Heart left ventricle (tissue), 13 donors: ENCODE data around the gene KXD1.

ENCODE experiments used
- POLR2A ChIP-seq, 2 donors: fragments of 450-650 bp; IDR thresholded peaks; one replicate each; pipeline ENCODE4 v1.6.1; 2017; ENCODE audit warnings: antibody characterized with exemption in 2 of 2, mild to moderate bottlenecking in 2 of 2, moderate library complexity in 2 of 2
- TF ChIP-seq, protein P1 (sequence below), 12 donors: fragments of 200-600 bp; sonication (generic) in 4 of 12; IDR thresholded peaks; one replicate each; pipeline versions ENCODE4 v1.5.0 to v1.8.0; 2018 to 2022; ENCODE audit warnings: antibody characterized with exemption in 12 of 12, mild to moderate bottlenecking in 5 of 12
- donor health status: ischemic (EF 13 %, LVEDD 7.1; RV severe dilation, severe dysfunction).
- donor health status: DM: no; HTN: yes; CAD: no.
- donor health status: DM: no; HTN: no; CAD: no.
- donor health status: ischemic (EF 25% LVEDD 6.9; RV normal size, moderate dysfunction).
- donor health status: ischemic (EF 25% LVEDD 5.7; RV mildly dilated, moderate dysfunction).
- donor health status: ischemic (EF 35%, LVEDD 5.7; RV mildly dilated, moderate dysfunction).
- donor health status: nonischemic (EF 11% LVEDD 7.7; RV severe dilation, severe dysfunction).
- donor health status: DM: yes; HTN: yes; CAD: no.
- donor health status: PGD.
- donor health status: ischemic (EF 29% LVEDD 5.4; RV normal size, mild dysfunction).
- donor health status: nonischemic (EF 23%, LVEDD 6.1; RV moderate dilation, normal function).

DNA sequence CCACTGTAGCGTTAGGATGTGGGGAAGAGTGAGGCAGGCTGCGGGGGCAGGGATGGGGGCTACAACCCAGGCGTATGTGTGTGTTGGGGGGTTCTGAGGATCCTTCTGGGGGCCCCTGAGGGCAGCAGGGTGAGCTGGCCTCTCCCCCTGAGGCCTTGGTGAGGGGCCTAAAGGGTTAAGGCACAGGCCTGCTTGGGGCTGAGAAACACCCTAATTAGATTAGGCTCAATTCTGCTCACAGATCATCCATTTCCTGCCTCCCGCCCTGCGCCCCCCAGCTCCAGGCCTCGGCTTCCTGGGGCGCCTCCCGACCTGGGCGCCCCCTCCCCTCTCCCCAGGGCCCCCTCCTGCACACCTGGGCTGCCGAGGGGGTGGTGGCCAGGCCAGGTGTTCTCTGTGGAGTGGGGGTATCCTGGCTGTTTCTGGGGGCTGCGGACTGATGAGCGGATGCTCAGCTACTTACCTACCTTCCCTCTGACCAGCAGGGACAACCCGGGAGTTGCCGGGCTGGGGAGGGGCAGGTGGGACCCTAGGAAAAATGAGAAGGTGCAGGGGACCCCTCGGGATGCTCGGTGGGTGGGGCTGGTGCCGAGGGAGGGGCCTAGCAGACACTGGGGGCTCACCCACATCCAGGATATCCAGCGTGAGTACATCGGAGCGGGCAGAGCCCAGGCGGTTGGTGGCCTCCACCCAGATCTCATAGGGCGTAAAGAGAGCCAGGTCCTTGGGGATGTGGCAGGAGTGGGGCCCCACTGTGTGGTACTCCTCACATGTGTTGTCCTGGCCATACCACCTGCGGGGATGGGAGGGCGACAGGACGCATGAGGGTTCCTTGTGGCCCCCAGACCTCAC lies 40.4 kb downstream of the KXD1 start:
- TF ChIP-seq, protein P1, sequence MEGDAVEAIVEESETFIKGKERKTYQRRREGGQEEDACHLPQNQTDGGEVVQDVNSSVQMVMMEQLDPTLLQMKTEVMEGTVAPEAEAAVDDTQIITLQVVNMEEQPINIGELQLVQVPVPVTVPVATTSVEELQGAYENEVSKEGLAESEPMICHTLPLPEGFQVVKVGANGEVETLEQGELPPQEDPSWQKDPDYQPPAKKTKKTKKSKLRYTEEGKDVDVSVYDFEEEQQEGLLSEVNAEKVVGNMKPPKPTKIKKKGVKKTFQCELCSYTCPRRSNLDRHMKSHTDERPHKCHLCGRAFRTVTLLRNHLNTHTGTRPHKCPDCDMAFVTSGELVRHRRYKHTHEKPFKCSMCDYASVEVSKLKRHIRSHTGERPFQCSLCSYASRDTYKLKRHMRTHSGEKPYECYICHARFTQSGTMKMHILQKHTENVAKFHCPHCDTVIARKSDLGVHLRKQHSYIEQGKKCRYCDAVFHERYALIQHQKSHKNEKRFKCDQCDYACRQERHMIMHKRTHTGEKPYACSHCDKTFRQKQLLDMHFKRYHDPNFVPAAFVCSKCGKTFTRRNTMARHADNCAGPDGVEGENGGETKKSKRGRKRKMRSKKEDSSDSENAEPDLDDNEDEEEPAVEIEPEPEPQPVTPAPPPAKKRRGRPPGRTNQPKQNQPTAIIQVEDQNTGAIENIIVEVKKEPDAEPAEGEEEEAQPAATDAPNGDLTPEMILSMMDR (IDR thresholded peaks at IDR 0.05), result no peak
- no peak for TF ChIP-seq POLR2A (IDR thresholded peaks at IDR 0.05)
